GM18858 (cell line): ENCODE results near the gene RPS25.
"Not testable (repeated sequence)": the region's sequence is repeated elsewhere in the genome, so short reads cannot be mapped to it uniquely, and the experiment has no call there.

ENCODE experiments used
- ATAC-seq: cut with Tn5 transposase; IDR thresholded peaks from one replicate; pipeline ENCODE4 v1.9.1; 2021; ENCODE audit not compliant: unreplicated experiment

The RPS25 gene

DNA sequence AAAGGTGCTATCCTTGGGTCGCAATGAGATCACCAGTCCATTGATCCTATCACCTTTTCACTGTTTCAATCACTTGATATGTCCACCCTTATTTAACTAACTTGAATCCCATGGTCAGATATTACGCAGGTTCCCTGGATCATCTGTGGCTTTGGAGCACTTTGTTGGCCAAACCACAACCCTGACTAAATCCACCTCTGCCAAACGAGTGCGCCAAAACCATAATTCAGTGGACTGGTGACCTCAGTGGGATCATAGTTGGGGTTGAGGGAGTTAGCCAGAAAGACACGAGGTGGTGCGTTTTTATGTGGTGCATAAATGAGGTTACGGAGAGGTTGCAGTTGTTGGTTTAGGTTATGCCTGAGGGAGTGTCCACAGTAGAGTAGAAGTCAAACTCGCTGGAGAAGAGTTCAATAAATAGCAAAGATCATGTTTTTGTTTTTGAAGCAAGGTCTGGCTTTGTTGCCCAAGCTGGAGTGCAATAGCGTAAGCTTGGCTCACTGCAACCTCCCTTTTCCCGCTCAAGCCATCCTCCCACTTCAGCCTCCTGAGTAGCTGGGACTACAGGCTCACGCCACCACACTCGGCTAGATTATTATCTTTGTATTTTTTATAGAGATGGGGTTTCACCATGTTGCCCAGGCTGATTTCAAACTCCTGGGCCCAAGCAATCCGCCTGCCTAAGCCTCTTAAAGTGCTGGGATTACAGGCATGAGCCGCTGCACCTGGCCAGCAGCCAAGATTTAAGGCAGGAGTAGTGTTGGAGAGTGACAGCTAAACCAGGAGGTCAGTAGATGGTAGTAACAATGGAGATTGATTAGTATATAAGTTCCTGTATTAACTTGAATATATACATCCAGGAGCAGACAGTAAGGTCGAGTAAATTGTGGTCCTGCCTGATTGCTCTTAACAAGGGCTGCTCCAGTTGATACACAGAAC, 42.1 kb downstream of the RPS25 start:
- ATAC-seq: no peak

DNA sequence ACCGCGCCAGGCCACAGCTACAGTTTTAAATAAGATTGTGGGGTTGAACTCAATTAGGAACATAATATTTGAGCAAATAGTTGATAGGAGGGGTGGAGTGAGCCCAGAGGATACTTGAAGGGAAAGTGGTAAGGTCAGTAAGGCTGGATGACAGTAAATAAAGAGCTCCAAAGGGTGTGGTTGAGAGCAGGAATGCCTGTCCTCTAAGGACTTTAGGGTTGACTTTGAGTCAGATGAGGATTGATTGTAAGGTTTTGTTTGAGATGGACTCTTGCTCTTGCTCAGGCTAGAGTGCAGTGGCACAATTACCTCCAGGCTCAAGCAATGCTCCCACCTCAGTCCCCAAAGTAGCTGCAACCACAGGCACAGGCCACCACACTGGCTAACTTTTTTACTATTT, 44.2 kb downstream of the RPS25 start:
- ATAC-seq: no peak

DNA sequence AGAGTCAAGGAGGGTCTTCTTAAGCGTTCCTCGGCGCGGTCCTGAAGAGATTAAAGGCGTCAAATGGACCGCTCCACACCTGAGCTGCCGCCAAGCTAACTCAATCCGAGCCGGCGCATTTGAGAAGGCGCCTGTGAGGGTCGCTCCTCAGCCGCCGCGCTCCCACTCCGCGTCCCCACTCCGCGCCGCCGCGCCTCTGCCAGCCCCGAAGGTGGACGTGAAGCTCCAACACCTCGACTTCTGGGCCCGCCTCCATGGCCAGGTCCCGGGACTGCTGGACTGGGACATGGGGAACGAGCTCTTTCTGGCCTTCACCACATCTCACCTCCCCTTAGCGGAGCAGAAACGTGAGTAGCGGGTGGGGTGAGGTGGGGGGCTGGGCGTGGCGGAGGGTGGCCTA, 46.5 kb downstream of the RPS25 start, which contains the start of gene FOXR1:
Gene FOXR1 (plus strand): TSS at position 116 of the 400 bp plus-strand sequence. CDS start 171 bp downstream, at position 287.
- no peak for ATAC-seq

DNA sequence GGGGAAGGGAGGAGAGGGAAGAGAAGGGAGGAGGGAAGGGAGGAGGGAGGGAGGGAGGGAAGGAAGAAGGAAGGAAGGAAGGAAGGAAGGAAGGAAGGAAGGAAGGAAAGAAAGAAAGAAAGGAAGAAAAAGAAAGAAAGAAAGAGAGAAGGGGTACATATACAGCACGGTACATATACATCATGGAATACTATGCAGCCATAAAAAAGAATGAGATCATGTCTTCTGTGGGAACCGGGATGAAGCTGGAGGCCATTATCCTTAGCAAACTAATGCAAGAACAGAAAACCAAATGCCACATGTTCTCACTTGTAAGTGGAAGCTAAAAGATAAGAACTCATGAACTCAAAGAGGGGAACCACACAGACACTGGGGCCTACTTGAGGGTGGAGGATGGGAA, 48.6 kb downstream of the RPS25 start:
- not testable (repeated sequence) for ATAC-seq
